HG03521 (cell line): Measurements from ENCODE around the gene TMCO4.
"Not testable (repeated sequence)": the region's sequence is repeated elsewhere in the genome, so short reads cannot be mapped to it uniquely, and the experiment has no call there.

Experiments used
- ATAC-seq: cut with Tn5 transposase; IDR thresholded peaks from one replicate; pipeline ENCODE4 v1.9.1; 2021; ENCODE audit warnings: mild to moderate bottlenecking, moderate library complexity; ENCODE audit not compliant: unreplicated experiment

The TMCO4 gene

DNA sequence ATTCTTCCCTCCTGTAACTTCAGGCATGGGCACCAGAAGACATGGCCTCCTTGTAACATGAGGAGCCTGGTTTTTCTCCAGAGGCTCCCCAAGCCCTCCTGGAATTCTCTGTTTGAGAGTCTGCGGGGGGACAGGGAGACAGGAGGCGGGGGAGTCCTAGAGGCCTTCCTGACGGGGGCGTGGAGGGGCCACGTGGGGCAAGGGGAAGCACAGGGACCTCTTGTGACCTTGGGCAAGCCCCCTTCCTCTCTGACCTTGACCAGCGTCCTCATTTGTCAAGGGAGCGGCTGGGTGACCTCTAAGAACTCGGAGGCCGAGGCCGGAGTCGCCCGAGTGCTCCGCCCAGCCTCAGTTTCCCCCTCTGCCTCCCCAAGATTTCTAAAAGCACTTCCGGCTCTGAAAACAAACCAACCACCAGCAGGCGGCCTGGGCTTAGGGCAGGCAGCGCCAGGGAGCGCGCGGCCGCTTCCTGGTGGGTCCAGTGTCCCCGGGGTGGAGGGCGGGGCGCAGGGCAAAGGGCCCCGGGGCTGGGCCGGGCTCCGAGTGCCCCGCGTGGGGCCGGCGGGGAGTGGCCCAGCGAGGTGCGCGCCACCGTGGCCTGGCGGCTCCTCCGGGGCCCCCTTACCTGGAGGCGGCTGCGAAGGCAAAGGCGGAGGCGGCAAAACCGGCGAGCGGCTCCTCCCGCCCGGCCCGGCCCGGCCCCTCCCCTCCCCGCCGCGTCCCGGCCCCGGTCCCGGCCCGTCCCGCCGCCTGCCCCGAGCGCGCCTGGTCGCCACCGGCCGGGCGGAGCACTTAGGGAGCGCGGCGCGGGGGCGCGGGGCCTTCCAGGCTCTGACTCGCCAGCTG lies at the start of gene TMCO4:
TSS of gene TMCO4 (minus strand) at position 687 of the 846 bp plus-strand sequence. CDS start 19,158 bp downstream, outside the sequence.
- peak; percentile 64 for ATAC-seq

GRCh38 chr1:19849307-19849706 lies 49.6 kb upstream of the TMCO4 start:
- not testable (repeated sequence) for ATAC-seq

GRCh38 chr1:19847334-19847733 lies 47.6 kb upstream of the TMCO4 start:
- not testable (repeated sequence) for ATAC-seq

DNA sequence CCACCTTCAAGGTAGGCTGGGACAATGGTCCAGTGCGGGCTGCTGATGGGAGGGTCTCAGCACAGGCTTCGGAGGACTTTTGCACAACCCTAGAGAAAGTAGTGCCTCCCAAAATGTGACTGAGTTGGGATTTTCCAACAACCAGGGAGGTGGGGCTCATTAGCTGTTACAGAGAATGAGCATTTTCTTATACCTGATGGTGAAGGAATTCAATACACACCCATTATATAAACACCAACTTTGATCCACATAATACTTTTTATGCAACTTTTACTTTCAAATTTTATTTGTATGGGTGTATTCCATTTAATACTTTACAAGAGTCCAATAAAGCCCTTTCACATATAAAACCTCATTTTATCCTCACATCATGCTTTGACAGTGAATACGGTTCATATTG lies 46.6 kb upstream of the TMCO4 start:
- no peak for ATAC-seq

- no peak for ATAC-seq
Measured at GRCh38 chr1:19845555-19845954, 45.8 kb upstream of the TMCO4 start.

DNA sequence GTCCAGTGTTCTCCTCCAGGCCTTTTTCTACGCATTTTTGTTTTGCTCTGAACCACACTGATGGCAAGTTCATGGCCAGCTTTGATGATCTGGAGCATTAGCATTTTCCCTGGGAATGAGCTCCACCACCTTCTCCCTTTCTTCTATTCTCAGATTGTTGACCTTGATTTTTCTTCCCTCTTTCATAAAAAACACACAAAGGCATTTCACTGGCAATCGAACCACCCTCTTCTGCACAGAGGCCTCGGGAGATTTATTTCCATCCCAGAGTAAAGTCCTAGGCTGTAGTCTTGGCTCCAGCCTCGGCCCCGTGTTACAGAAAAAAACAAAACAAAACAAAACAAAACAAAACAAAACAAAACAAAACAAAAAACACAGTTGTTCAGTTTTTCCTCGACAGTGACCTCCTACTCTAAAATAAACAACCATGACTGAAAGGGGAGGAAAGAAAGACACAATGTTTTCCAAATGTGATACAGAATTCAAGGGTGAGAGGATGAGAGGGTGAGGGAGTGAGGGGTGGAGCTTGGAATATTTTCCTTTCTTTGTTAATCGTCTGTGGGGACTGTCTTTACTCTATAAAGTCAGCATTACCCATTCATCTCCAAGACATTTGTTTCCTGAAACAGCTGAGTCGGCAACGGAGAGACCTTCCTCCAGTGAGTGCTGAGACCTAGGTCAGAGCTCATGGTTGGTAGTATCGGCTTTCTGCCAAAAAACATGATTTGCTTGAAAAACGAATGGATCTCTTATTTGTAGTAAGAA lies 45.2 kb upstream of the TMCO4 start:
- ATAC-seq = no peak

GRCh38 chr1:19840228-19840627 lies 40.5 kb upstream of the TMCO4 start:
- ATAC-seq = no peak

DNA sequence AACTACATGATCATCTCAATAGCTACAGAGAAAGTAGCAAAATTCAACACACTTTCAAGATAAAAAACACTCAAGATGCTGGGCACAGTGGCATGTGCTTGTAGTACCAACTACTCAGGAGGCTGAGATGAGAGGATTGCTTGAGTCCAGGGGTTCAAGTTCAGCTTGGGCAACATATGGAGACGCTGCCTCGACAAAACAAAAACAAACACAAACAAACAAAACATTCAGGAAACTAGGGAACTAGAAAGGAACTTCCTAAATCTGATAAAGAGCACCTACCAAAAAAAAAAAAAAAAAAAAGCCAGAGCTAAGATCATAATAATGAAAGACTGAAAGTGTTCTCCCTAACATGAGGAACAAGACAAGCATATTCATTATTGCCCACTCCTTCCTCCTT lies 38.1 kb upstream of the TMCO4 start:
- no peak for ATAC-seq

DNA sequence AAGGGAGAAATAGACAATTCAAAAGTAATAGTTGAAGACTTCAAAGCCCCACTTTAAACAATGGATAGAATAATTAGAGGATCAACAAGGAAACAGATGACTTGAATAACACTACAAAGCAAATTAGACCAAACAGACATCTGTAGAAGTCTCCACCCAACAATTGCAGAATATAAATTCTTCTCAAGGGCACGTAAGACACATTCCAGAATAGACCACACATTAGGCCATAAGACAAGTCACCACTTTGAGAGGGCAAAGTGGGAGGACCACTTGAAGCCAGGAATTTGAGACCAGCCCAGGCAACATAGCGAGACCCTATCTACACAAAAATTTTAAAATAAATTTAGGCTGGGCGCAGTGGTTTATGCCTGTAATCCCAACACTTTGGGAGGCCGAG lies 35.9 kb upstream of the TMCO4 start:
- no peak for ATAC-seq

DNA sequence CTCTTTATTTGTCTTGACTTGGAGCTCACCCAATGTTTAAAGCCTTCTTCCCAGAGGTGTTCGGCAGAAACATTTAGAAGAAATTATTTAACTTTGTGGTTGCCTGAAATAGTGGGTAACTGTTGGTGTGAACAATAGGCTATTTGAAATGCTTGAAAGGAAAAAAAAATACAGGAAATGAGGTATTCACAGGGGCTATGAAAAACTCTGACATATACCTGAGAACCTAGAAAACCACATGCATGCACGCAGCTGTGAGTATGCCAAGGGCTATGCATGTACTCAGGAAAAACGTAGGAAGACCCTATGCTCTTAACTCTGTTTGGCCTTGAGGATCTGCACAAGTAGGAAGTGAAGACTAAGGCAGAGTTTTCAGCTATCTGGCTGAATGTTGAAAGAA lies 31.7 kb upstream of the TMCO4 start:
- no peak for ATAC-seq

- ATAC-seq = no peak
Measured at GRCh38 chr1:19828546-19828945, 28.8 kb upstream of the TMCO4 start.

- ATAC-seq = no peak
Measured at GRCh38 chr1:19825298-19825697, 25.6 kb upstream of the TMCO4 start.

DNA sequence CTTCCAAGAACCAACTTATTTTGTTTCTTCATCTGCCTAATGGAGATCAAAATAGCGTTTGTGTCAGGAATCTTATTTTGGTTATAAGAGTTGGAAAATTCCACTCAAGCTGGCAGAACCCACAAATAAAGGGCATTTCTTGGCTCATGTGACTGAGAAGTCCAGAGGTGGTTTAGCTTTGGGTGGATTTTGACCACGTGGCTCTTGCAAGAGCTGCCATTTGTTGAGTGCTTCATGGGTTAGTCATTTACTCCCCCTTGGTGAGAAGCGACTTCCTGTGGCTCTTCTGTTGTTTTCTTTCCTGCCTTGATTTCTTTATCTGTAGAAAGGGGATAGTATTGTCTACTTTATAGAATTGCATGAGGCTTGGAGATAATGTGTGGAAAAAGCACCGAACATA lies 24.8 kb upstream of the TMCO4 start:
- ATAC-seq = no peak

DNA sequence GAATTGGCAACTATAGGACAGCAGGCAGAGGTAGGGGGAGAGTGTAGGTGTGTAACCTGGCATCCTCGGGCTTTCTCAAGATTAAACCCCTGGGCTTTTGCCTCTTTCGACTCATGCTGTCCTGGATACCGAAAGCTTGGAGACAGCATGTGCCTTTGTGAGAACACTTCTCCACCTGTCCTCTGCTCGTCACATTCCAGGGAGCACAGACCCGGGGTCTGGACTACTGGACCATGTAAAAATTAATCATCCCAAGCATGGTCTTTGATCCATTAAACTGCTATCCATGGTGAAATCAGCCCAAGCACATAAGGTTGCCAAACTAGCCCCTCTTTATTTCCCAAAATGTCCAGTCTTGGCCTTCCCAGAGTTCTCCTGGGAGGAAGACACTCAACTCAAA lies 24.3 kb upstream of the TMCO4 start:
- no peak for ATAC-seq

DNA sequence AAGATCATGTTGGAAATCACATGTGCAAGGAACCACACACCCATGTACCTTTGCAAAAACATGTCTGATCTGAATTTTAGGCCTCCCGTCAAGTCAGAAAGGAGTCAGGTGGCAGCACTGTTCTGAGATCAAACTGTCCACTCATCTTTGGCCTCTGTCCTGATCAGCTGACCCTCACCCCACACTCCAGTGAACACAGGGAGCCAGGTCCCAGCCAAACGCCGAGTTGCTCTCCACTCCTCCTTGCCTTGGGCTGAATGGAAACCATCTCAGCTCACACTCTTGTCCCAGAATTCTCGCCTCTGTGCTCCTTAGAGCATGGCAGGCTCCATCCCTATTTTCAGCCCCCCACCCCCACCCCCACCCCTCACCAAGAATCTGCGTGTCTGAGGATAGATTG lies 20.0 kb upstream of the TMCO4 start:
- no peak for ATAC-seq

GRCh38 chr1:19818324-19818723 lies 18.6 kb upstream of the TMCO4 start:
- ATAC-seq = no peak

DNA sequence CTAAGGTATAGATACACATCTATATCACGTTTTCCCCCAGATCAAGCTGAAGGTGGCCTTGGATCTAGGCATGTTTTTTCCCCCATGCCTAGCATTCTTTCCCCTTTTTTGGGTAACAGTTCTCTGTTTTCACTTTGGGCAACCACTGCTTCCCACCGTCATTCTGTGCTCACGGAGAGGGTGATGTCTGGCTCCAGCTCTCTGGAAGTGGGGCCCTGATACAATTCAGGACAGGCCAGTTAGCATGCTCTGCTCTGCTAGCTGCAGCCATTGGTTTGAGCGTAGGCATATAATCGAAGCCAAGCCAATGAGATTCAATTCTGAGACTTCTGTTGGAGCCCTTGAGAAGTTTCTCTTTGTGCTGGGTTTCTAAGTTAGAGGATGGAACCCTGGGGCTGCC lies 17.4 kb upstream of the TMCO4 start:
- no peak for ATAC-seq

GRCh38 chr1:19816737-19817086 lies 17.0 kb upstream of the TMCO4 start:
- ATAC-seq = not testable (repeated sequence)

DNA sequence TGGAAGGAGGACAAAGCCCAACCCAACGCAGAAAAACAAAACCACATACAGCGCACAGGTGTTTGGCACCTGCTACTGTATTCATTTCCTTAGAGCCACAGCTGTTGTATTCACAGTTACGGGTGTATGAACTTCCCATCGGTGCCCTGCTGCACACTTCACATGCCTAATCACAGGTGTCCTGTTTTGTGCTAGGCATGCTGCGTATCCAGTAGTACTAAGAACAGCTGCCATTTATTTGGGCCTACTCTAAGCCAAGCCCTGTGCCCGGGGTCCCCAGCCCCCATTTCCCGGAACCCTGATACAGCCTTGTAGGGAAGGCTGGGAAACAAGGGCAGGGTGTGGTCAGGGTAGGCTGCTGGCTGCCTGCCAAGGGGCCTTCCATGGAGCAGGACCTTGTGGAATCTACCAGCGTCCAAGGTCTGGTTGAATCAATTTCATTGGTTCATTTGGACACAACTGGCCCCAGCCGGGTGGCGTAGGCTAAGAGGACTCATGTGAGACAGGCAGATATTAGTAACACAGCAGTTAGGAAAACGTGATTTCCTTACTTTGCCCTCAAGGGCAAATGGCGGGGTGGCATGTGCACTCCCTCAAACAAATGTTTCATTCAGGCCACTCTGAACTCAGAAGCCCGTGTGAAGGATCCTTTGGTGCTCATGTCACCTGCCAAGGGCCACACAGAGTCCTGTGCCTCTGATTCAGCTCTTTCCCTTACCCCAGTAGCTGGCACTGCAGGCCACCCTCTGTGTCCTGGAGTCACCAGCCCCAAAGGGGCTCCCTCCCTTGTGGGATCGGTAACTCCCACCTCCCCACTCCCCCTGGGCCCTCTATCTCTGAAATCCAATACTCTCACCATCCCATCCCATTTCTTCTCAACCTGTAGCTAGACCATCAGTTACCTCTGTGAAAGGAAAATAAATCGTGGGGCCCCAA lies 16.4 kb upstream of the TMCO4 start:
- no peak for ATAC-seq

GRCh38 chr1:19814681-19815503 lies 15.2 kb upstream of the TMCO4 start, which contains the start of gene RNF186:
Gene RNF186 (minus strand): TSS chr1:19815283. CDS start chr1:19815101, 182 bp downstream.
- ATAC-seq = no peak
